GM18526 (cell line): ENCODE measurements around the gene IGSF9B.

Source experiments
- POLR2A ChIP-seq: IDR thresholded peaks from 3 replicates; pipeline ENCODE4 v1.6.1; 2011; ENCODE audit not compliant: insufficient read length; ENCODE audit errors: extremely low read depth

Gene IGSF9B

GRCh38 chr11:133990501-133990900 is 33.7 kb upstream of the IGSF9B start:
- no peak for TF ChIP-seq POLR2A

- TF ChIP-seq POLR2A = no peak
Observed at GRCh38 chr11:133988686-133989410, 32.1 kb upstream of the IGSF9B start.

GRCh38 chr11:133987171-133987570 is 30.4 kb upstream of the IGSF9B start:
- TF ChIP-seq POLR2A = no peak

GRCh38 chr11:133985981-133986944 is 29.5 kb upstream of the IGSF9B start:
- no peak for TF ChIP-seq POLR2A

GRCh38 chr11:133984828-133985227 is 28.1 kb upstream of the IGSF9B start:
- no peak for TF ChIP-seq POLR2A

GRCh38 chr11:133983660-133984316 is 27.0 kb upstream of the IGSF9B start:
- TF ChIP-seq POLR2A = no peak

GRCh38 chr11:133982876-133983275 is 26.1 kb upstream of the IGSF9B start:
- no peak for TF ChIP-seq POLR2A

GRCh38 chr11:133982151-133982550 is 25.4 kb upstream of the IGSF9B start:
- no peak for TF ChIP-seq POLR2A

- TF ChIP-seq POLR2A = no peak
Observed at GRCh38 chr11:133981156-133981555, 24.4 kb upstream of the IGSF9B start.

GRCh38 chr11:133980665-133981064 is 23.9 kb upstream of the IGSF9B start:
- TF ChIP-seq POLR2A = no peak

- TF ChIP-seq POLR2A = no peak
Observed at GRCh38 chr11:133978794-133979193, 22.0 kb upstream of the IGSF9B start.

- no peak for TF ChIP-seq POLR2A
Observed at GRCh38 chr11:133977067-133977677, 20.4 kb upstream of the IGSF9B start.

GRCh38 chr11:133975488-133975849 is 18.7 kb upstream of the IGSF9B start:
- TF ChIP-seq POLR2A = no peak

GRCh38 chr11:133974836-133975487 is 18.2 kb upstream of the IGSF9B start:
- TF ChIP-seq POLR2A = no peak

GRCh38 chr11:133971881-133972280 is 15.1 kb upstream of the IGSF9B start:
- no peak for TF ChIP-seq POLR2A

GRCh38 chr11:133969112-133969511 is 12.3 kb upstream of the IGSF9B start:
- no peak for TF ChIP-seq POLR2A
